GM19324 (cell line): ENCODE measurements around the gene ZEB2.

Experiments
- ATAC-seq: cut with Tn5 transposase; IDR thresholded peaks from one replicate; pipeline ENCODE4 v1.9.1; 2021; ENCODE audit warnings: mild to moderate bottlenecking, moderate library complexity; ENCODE audit not compliant: unreplicated experiment, low FRiP score

The ZEB2 gene

DNA sequence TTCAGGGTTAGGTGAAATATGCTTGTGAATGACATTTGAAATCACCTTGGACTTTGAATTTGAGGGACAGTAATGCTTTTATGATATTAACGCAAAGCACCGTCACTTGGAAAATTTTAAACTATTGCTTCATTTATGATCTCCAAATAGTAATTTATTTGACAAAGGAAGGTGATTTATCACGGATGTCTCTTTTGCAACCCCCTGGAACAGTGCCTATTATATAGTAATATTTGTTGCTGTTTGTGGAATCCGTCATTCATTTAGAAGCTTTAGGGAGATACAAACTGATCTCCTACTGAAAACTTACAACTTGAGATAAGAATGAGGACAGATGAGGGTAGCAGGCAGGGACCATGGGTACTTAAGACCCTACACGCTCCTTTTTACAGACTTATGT is 10.7 kb upstream of the ZEB2 start:
- no peak for ATAC-seq

DNA sequence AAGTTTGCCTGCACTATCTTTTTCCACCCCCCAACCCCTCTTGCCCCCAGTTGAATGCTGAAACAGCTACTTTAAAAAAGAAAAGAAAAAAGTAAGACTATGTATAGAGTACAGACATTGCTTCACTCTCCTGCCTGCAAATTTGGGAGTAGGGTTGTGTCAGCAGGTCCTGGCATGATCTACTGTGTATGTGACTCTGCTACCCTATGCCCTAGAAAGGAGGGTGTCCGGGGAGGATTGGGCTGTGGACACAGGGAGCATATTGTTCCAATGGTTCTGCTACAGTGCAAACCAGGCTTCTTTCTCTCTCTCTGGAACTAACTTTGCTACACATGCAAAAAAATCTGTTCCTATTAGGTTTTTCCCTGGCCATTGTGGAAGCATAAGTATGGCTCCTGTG is 9.9 kb upstream of the ZEB2 start:
- no peak for ATAC-seq

DNA sequence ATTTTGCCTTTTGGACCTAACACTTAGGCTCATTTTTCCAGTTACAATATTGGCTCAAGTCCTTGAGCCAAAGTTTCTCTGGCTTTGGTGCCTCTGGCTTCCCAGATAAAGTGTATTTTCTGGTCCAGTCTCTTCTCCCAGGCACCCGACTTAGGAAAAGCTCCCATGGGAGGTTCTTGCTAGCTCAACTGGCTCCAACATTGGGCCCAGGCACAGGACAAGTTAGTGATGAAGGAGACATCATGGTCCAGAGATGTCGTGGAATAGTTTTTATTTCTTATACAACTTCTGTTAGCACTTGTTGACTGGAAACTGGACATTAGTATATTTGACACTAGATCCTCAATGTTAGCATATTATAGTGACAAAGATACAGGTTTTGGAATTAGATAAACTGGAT is 8.2 kb upstream of the ZEB2 start:
- no peak for ATAC-seq

GRCh38 chr2:144526831-144527230 is 6.9 kb upstream of the ZEB2 start:
- no peak for ATAC-seq

- no peak for ATAC-seq
Measured at GRCh38 chr2:144524118-144525009, 4.4 kb upstream of the ZEB2 start.

GRCh38 chr2:144523596-144524117 is 3.7 kb upstream of the ZEB2 start:
- ATAC-seq = no peak

- no peak for ATAC-seq
Measured at GRCh38 chr2:144522897-144523595, 3.1 kb upstream of the ZEB2 start.

GRCh38 chr2:144522176-144522896 is 2.4 kb upstream of the ZEB2 start:
- ATAC-seq = no peak

DNA sequence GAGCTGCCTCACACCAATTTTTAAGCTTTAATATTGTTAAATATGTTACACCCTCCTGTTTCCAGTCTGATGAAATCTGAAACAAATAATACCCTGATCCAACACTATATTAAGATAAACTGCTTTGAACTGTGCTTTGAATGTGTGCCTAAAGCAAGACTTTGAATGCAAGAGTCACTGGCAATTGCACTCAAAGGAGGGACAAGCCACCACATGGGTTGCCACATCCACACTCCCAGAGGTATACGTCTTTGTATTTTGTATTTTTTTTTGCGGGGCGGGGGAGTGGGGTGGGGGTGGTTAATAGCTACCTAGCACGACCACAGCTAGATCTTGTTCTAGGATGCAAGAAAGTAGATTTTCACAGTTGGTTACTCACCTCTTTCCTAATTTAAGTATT is 1.8 kb upstream of the ZEB2 start:
- ATAC-seq = no peak

DNA sequence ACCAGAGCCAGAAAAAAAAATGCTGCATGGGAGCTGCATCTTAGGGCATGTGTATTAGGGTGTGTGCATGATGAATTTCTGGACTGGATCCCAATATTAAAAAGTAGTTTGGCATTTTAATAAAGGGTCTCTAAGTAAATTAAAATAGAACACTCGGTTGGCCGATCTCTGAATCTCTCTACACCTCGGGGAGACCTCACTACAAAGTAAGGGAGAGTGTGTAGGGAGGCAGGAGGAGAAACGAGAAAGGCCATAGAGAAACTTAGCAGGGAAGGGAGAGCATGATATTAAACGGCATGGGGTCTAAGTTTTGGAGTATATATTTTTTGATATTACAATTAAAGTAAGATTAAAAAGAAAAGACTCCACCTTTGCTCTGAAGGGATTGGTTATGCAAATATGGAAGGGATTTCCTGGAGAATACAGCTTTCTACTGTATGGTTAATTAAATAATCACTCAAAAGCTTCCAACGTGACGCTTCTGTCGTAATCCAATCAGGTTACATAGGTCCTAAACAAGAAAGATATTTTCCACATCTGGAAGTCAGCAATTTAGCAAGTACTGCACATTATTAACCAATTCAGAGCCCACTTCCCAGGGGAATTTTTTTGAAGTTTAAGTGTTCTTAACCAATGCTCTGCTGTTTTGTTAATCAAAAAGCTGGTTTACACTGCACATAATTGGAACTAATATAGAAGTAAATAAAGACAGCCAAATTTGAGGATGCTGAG is 1.0 kb upstream of the ZEB2 start:
- ATAC-seq = no peak

DNA sequence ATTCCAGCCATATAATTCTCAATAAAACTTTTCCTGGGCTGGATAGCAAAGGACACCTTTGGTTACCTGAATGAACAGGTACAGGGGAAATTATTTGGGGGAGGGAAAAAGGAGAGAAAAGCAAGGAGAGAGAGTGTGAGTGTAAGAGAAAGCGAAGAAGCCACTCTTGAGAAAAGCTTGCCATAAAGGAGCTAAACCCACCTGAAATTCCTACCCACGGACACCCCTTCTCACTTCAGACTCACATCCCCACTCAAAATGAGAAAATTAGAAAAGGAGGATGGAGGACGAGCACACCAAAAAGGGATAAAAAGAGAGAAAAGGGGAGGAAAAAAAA is 354 bp downstream of the ZEB2 start:
- no peak for ATAC-seq

- peak; percentile 51 for ATAC-seq
Measured at GRCh38 chr2:144518748-144519596, 947 bp downstream of the ZEB2 start.

GRCh38 chr2:144517866-144518747 is 1.8 kb downstream of the ZEB2 start:
- no peak for ATAC-seq

DNA sequence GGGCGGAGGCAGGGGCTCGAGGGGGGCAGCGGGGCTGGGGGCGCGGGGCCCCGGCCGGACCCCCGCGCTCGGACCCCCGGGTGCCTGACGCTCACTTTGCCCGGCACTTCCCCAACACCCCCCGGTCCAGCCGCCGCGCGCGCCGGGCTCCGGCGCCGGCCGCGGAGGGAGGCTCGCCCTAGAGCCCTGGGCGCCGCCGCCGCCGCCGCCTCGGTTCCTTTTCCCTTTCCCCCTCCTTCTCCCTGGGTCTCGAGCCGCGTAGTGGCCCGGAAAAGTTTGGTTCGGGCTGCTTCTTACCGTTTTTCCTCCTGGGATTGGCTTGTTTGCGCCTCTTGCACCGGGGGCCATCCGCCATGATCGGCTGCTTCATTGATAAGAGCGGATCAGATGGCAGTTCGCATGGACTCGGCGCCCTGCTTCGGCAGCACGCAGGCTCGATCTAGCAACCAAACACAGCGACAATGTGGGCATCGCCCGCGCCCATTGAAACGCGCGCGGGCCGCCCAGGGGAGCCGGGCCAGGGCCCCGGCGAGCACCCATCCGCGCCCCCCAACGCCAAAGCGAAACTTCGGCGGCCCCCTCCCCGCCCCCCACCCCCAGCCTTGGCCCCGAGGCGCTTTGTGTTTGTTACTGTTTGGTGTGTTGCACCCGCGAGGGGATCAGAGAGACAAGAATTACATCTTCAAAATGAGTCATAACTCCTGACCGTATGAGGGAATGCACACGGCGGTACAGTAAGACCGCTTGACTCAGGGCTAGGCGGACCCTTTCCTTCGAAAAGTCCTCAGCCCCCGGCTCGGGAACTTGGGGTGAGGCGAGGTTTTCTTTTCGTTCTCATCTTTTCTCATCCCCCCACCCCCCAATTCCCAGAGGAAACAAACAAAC is 2.7 kb downstream of the ZEB2 start:
- peak; percentile 63 for ATAC-seq

GRCh38 chr2:144516411-144516980 is 3.4 kb downstream of the ZEB2 start:
- peak; percentile 27 for ATAC-seq

DNA sequence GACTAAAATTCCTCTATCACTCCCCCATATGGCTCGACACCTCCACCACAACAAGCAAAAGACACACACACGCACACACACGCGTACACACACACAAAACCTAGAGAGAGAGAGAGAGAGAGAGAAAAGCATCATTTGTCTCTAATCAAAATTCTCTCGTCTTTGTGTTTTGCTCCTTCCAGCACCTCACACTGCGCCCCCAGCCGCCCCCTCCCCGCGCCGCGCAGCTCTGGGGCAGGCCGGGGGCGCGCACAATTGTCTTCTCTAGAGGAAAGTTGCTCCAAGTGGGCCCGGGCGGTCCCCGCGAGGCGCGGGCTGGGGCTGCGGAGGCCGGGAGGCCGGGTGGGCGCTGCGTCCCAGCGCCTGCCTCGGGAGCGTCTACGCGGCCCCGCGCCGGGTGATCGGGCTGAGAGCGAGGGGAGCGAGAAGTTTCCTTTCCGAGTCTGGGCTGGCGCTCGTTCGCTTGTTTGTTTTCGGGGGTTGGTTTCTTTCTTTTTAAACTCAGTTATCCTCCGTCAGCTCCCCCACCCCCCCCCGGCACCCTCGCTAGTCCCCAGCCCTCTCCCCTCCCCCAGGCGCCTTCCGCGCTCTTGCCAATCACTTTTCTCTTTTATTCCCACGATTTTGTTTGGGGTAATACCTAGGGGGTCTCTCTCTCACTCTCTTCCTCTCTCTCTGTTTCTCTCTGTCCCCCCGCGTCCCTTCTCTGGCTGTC is 4.1 kb downstream of the ZEB2 start:
- ATAC-seq = no peak
